Loucy (cell line): Measurements from ENCODE around the gene RTEL1.

Source experiments
- H2AFZ ChIP-seq: fragments of 200-600 bp; sonication (generic); 2 replicates; pipeline ENCODE4 v1.6.0; 2016; ENCODE audit warnings: antibody characterized with exemption, mild to moderate bottlenecking, low read length, moderate library complexity
- H3F3A ChIP-seq: fragments of 200-600 bp; 2 replicates; pipeline ENCODE4 v1.6.0; 2016; ENCODE audit warnings: antibody characterized with exemption, low read depth, mild to moderate bottlenecking
- H3K27me3 ChIP-seq: fragments of 200-600 bp; sonication (generic); 2 replicates; pipeline ENCODE4 v1.6.1; 2014; ENCODE audit warnings: low read length, mild to moderate bottlenecking; ENCODE audit not compliant: insufficient read depth, poor library complexity, severe bottlenecking
- H3K36me3 ChIP-seq: fragments of 200-600 bp; sonication (generic); 2 replicates; pipeline ENCODE4 v1.6.1; 2016; ENCODE audit warnings: low read length; ENCODE audit not compliant: insufficient read depth
- H3K4me1 ChIP-seq: fragments of 200-600 bp; sonication (generic); 2 replicates; pipeline ENCODE4 v1.5.1; 2014; ENCODE audit warnings: low read length, mild to moderate bottlenecking; ENCODE audit not compliant: insufficient read depth, poor library complexity, severe bottlenecking
- H3K4me2 ChIP-seq: fragments of 200-600 bp; sonication (generic); 2 replicates; pipeline ENCODE4 v1.6.0; 2014; ENCODE audit warnings: antibody characterized with exemption, low read length, low read depth, mild to moderate bottlenecking; ENCODE audit not compliant: poor library complexity, severe bottlenecking
- H3K4me3 ChIP-seq: fragments of 200-600 bp; sonication (generic); 2 replicates; pipeline ENCODE4 v1.5.1; 2014; ENCODE audit warnings: low read length, mild to moderate bottlenecking, mixed read lengths; ENCODE audit not compliant: poor library complexity, severe bottlenecking
- H3K79me2 ChIP-seq: fragments of 200-600 bp; sonication (generic); 2 replicates; pipeline ENCODE4 v1.6.1; 2014; ENCODE audit warnings: low read length; ENCODE audit not compliant: insufficient read depth
- H3K9ac ChIP-seq: fragments of 200-600 bp; sonication (generic); 2 replicates; pipeline ENCODE4 v1.6.0; 2014; ENCODE audit warnings: mild to moderate bottlenecking, low read depth, low read length, moderate library complexity; ENCODE audit not compliant: poor library complexity, severe bottlenecking
- H3K9me2 ChIP-seq: fragments of 200-600 bp; sonication (generic); replicated peaks from 2 replicates; pipeline ENCODE4 v1.6.1; 2016; ENCODE audit warnings: low read depth, low read length, mixed read lengths
- H3K9me3 ChIP-seq: fragments of 200-600 bp; sonication (generic); 2 replicates; pipeline ENCODE4 v1.6.1; 2014; ENCODE audit warnings: mild to moderate bottlenecking, antibody characterized with exemption, low read length, low read depth; ENCODE audit not compliant: insufficient read depth
- H4K20me1 ChIP-seq: fragments of 200-600 bp; sonication (generic); 2 replicates; pipeline ENCODE4 v1.6.0; 2014; ENCODE audit warnings: antibody characterized with exemption, low read length, mild to moderate bottlenecking; ENCODE audit not compliant: insufficient read depth, poor library complexity, severe bottlenecking
- CTCF ChIP-seq: fragments of 200-600 bp; sonication (generic); conservative IDR thresholded peaks from 2 replicates; pipeline ENCODE4 v1.5.1; 2014; ENCODE audit warnings: mild to moderate bottlenecking, antibody characterized with exemption, low read length
- EZH2phosphoT487 ChIP-seq: fragments of 200-600 bp; IDR thresholded peaks from 2 replicates; pipeline ENCODE4 v1.6.1; 2018; ENCODE audit warnings: antibody characterized with exemption, mild to moderate bottlenecking, moderate library complexity, borderline replicate concordance

The RTEL1 gene

GRCh38 chr20:63643946-63644345 is 14.2 kb upstream of the RTEL1 start:
- Histone ChIP-seq H3K79me2 (peaks cover 15% of the 10 kb centered on the region), H3K4me1 (peaks cover 21% of the 10 kb centered on the region), H3K4me3 (no peak overlapping the region), H3K9ac (no peak overlapping the region), H2AFZ (no peak overlapping the region), H3F3A (peaks cover 7% of the 10 kb centered on the region; the same call in 1 of the 2 replicates), H3K27me3 (no peaks in the 10 kb centered on the region), H3K4me2 (no peak overlapping the region), H3K9me2 (no peaks in the 10 kb centered on the region), H4K20me1 (peaks cover 13% of the 10 kb centered on the region), H3K36me3 (peaks cover 4% of the 10 kb centered on the region; the same call in 1 of the 2 replicates), H3K9me3 (no peaks in the 10 kb centered on the region)
- TF ChIP-seq EZH2phosphoT487 = no peak
- no peak for TF ChIP-seq CTCF

- Histone ChIP-seq H3K79me2 (peaks cover 23% of the 10 kb centered on the region), H3K27me3 (no peaks in the 10 kb centered on the region), H3K4me3 (no peak overlapping the region), H3K9ac (no peak overlapping the region), H4K20me1 (peaks cover 13% of the 10 kb centered on the region), H3K4me2 (no peak overlapping the region), H3K36me3 (peaks cover 4% of the 10 kb centered on the region; the same call in 1 of the 2 replicates), H2AFZ (no peak overlapping the region), H3K9me2 (no peaks in the 10 kb centered on the region), H3F3A (no peaks in the 10 kb centered on the region; the same call in 1 of the 2 replicates), H3K4me1 (peaks cover 8% of the 10 kb centered on the region), H3K9me3 (no peaks in the 10 kb centered on the region)
- no peak for TF ChIP-seq EZH2phosphoT487
- TF ChIP-seq CTCF = no peak
Observed at GRCh38 chr20:63645218-63645617, 12.9 kb upstream of the RTEL1 start.

GRCh38 chr20:63648190-63648589 is 9.9 kb upstream of the RTEL1 start:
- Histone ChIP-seq H4K20me1 (peaks cover 25% of the 10 kb centered on the region), H3K4me1 (peaks cover 12% of the 10 kb centered on the region), H2AFZ (no peak overlapping the region), H3K79me2 (peaks cover 42% of the 10 kb centered on the region), H3F3A (no peaks in the 10 kb centered on the region), H3K9me2 (no peaks in the 10 kb centered on the region), H3K4me3 (no peak overlapping the region), H3K36me3 (peaks cover 4% of the 10 kb centered on the region; the same call in 1 of the 2 replicates), H3K4me2 (no peak overlapping the region), H3K9me3 (no peaks in the 10 kb centered on the region), H3K9ac (no peak overlapping the region), H3K27me3 (no peaks in the 10 kb centered on the region)
- TF ChIP-seq CTCF = no peak
- TF ChIP-seq EZH2phosphoT487 = no peak
